ENCODE data around the gene OR7G3. TPM values are rescaled to one million over a fixed set of nuclear protein-coding genes. Genes with fewer than 3 reads are reported as not detected.

The OR7G3 gene
- total RNA-seq, 4 donors from 2014 or later: not detected

DNA sequence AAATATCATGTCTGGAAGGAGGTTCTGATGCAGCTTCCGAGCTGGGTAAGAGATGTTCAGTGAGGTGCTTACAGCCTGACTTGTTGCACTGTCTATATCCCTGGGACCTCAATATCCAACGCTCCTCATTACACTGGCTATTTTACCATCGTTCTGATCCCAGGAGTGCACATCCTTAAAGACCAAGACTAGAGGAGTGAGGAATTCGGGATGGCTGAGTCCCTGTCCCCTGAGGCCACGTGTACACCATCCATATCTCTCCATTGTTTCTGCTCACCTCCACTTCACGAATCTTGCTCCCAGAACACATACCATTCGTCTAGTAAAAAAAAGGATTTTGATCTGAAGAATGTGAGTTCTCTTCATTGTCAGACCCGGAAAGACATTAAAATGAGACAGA is 19.4 kb downstream of the OR7G3 start, which contains the start of gene OR7G2:
Gene OR7G2, minus strand, starts transcription at position 101 of the 400 bp plus-strand sequence. CDS start 4,232 bp downstream, outside the sequence.
- H3K27ac ChIP-seq: no peak within 1 kb of the TSS
- peaks cover 63% of the 10 kb centered on the region for H3K27me3 ChIP-seq
- H3K4me1 ChIP-seq: no peaks in the 10 kb centered on the region
- ATAC-seq: no peak
- no peaks in the 10 kb centered on the region for H3K36me3 ChIP-seq
- H3K4me3 ChIP-seq: no peak within 1 kb of the TSS
- TF ChIP-seq POLR2AphosphoS5 (IDR thresholded peaks at IDR 0.05) (no peak), EP300 (IDR thresholded peaks at IDR 0.05) (no peak)
- TF ChIP-seq, protein P1, sequence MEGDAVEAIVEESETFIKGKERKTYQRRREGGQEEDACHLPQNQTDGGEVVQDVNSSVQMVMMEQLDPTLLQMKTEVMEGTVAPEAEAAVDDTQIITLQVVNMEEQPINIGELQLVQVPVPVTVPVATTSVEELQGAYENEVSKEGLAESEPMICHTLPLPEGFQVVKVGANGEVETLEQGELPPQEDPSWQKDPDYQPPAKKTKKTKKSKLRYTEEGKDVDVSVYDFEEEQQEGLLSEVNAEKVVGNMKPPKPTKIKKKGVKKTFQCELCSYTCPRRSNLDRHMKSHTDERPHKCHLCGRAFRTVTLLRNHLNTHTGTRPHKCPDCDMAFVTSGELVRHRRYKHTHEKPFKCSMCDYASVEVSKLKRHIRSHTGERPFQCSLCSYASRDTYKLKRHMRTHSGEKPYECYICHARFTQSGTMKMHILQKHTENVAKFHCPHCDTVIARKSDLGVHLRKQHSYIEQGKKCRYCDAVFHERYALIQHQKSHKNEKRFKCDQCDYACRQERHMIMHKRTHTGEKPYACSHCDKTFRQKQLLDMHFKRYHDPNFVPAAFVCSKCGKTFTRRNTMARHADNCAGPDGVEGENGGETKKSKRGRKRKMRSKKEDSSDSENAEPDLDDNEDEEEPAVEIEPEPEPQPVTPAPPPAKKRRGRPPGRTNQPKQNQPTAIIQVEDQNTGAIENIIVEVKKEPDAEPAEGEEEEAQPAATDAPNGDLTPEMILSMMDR (IDR thresholded peaks at IDR 0.05): no peak
- 65 to 68% methylated on average over 8 of the region's 8 CpGs for WGBS, 2 donors (ENCODE audit: low coverage in 1 of 2)
- no peaks in the 10 kb centered on the region for H3K9me3 ChIP-seq

DNA sequence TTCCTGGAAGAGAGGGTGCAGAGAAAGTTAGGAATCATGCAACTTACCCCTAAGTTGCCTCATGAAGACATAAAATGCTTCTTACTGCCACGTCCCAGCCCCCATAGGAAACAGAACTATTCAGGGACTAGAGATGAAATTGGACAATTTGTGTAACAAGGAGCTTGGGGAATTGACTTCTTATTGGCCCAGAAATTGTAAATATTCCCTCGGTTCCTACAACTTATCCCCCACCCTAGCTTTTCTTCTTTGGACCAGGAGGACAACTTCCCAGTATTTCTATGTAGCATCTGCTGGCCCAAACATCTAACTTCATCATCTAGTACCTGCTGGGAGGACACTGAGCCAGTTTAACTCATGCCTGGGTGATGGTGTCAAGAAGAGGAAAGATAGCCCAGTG is 40.0 kb downstream of the OR7G3 start, which contains the start of gene OR1M1:
Gene OR1M1, plus strand, starts transcription at position 301 of the 400 bp plus-strand sequence. CDS start 6,184 bp downstream, outside the sequence.
- TF ChIP-seq EP300 (IDR thresholded peaks at IDR 0.05) (no peak), POLR2AphosphoS5 (IDR thresholded peaks at IDR 0.05) (no peak), POLR2A (IDR thresholded peaks at IDR 0.05) (no peak)
- TF ChIP-seq, protein P1 (IDR thresholded peaks at IDR 0.05): no peak
- 21% methylated on average over 2 of the region's 2 CpGs for WGBS, 2 donors (ENCODE audit: low coverage in 1 of 2)
- no peak for ATAC-seq
- H3K4me3 ChIP-seq: no peak within 1 kb of the TSS
- H3K27ac ChIP-seq: no peak within 1 kb of the TSS
- no peaks in the 10 kb centered on the region for H3K36me3 ChIP-seq
- H3K27me3 ChIP-seq: peaks cover 27% of the 10 kb centered on the region
- H3K4me1 ChIP-seq: no peaks in the 10 kb centered on the region
- no peaks in the 10 kb centered on the region for H3K9me3 ChIP-seq

DNA sequence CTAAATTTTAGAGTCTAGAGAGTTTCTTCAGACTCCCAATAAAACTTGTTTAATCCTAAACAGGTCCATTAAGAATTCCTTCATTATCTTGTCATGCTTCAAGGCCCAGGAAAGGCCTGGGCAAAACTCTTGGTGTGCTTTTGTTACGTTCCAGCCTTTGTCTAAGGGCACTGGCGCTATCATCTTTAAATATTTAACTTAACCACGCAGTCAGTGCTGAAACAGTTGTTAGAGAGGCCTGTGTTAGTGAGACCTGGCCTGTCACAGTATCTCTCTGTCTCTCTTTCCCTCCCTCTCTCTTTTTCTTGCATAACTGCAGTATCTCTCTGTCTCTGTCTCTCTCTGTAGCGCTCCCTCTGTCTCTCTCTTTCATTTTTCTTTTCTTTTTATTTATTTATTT is 48.1 kb downstream of the OR7G3 start:
- WGBS, 2 donors (ENCODE audit: low coverage in 1 of 2): 40 to 63% methylated on average over 3 to 4 of the region's 4 CpGs

DNA sequence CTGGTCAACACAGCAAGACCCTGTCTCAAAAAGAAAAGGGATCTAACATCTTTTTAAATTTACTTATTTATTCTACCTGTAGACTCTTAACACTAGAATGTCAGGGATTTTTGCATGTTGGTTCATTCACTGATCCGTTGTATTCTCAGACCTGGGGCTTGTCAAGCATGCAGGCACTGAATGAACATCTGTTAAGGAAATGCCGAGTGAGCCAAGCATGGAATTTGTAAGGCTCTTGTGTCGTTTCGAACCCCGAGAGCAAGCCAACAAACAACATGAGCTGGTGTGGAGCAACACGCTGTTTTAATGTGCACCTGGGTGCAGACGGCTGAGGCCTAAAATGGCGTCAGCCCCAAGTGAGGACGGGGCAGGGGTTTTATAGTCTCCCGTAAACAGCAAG is 49.8 kb downstream of the OR7G3 start:
- H3K27me3 ChIP-seq: no peaks in the 10 kb centered on the region

More for the DNA sequence above, 48.1 kb downstream of the OR7G3 start:
- ATAC-seq: no peak
- no peak for TF ChIP-seq POLR2A (IDR thresholded peaks at IDR 0.05)
- H3K27me3 ChIP-seq: no peaks in the 10 kb centered on the region
- H3K9me3 ChIP-seq: no peaks in the 10 kb centered on the region
- H3K4me1 ChIP-seq: peaks cover 0 to 20% (median 4%) of the 10 kb centered on the region in 3 donors
- no peak overlapping the region for H3K4me3 ChIP-seq
- H3K36me3 ChIP-seq: no peaks in the 10 kb centered on the region
- H3K27ac ChIP-seq: peak overlapping the region in 1 of 4 donors; percentile 42

More for the DNA sequence above, 49.8 kb downstream of the OR7G3 start:
- WGBS, 2 donors (ENCODE audit: low coverage in 1 of 2): 28 to 65% methylated on average over 2 to 10 of the region's 10 CpGs
- H3K36me3 ChIP-seq: no peaks in the 10 kb centered on the region
- no peak for TF ChIP-seq POLR2AphosphoS5 (IDR thresholded peaks at IDR 0.05)
- H3K27ac ChIP-seq: peak overlapping the region in 1 of 4 donors; percentile 19
- peaks cover 0 to 20% (median 4%) of the 10 kb centered on the region in 3 donors for H3K4me1 ChIP-seq
- no peak overlapping the region for H3K4me3 ChIP-seq
- H3K9me3 ChIP-seq: no peaks in the 10 kb centered on the region
- ATAC-seq: no peak

Small RNA genes within 50 kb of the gene (small RNA-seq; reads per million reads assigned to genes)
- 0 reads per million in 4 donors for gene OR1M4P

Other genes starting within 250 kb of the OR7G3 start
- 1 to 10 TPM in 1 of 4 donors, under 1 TPM in 2, not detected in 1; under 0.01 to 2.7 (median 0.13) TPM for gene MUC16, start 116.5 kb downstream of the OR7G3 start, total RNA-seq
- gene OR1M1, start 39.9 kb downstream of the OR7G3 start, total RNA-seq: not detected
- gene OR7G2, start 19.5 kb downstream of the OR7G3 start, total RNA-seq: not detected
- not detected for gene OR7G1, start 11.2 kb downstream of the OR7G3 start, total RNA-seq
- gene ZNF317, start 13.4 kb upstream of the OR7G3 start, total RNA-seq: 10 to 100 TPM; 16.7 to 23.6 (median 20.1) TPM
- gene OR7D2, start 52.0 kb upstream of the OR7G3 start, total RNA-seq: under 1 TPM in 2 of 4 donors, not detected in 2; 0.12 to 0.17 TPM
- not detected for gene OR7D4, start 92.6 kb upstream of the OR7G3 start, total RNA-seq
- not detected for gene OR7E24, start 124.0 kb upstream of the OR7G3 start, total RNA-seq
- 10 to 100 TPM; 12.7 to 21.5 (median 15.2) TPM for gene ZNF699, start 182.9 kb upstream of the OR7G3 start, total RNA-seq
- 10 to 100 TPM; 15.4 to 22.3 (median 16.7) TPM for gene ZNF559, start 197.2 kb upstream of the OR7G3 start, total RNA-seq
- gene ZNF177, start 236.1 kb upstream of the OR7G3 start, total RNA-seq: 1 to 10 TPM; 2.2 to 7.0 (median 2.6) TPM